Gastroesophageal sphincter (tissue), 4 donors: Measurements from ENCODE around the gene NEU3. TPM values are rescaled to one million over a fixed set of nuclear protein-coding genes. Genes with fewer than 3 reads are reported as not detected.

Experiments used
- ATAC-seq: fragments of 150-250 bp; one replicate; pipeline ENCODE4 v1.9.1; 2016; ENCODE audit warnings: mild to moderate bottlenecking, moderate library complexity
- H3K27ac ChIP-seq, 4 donors: fragments of 200-600 bp; sonication (generic) in 3 of 4; 1 replicate in 3 of 4; 2 replicates in 1 of 4; pipeline ENCODE4 v1.5.1; 2016 to 2019
- H3K27me3 ChIP-seq: fragments of 200-600 bp; sonication (generic); one replicate; pipeline ENCODE4 v1.5.1; 2019
- H3K36me3 ChIP-seq, 2 donors: fragments of 200-600 bp; sonication (generic); one replicate each; pipeline ENCODE4 v1.5.1; 2019; ENCODE audit warnings: control low read depth in 1 of 2
- H3K4me1 ChIP-seq, 3 donors: fragments of 200-600 bp; sonication (generic); 1 replicate in 2 of 3; 2 replicates in 1 of 3; pipeline ENCODE4 v1.5.1; 2016 to 2019; ENCODE audit warnings: control low read depth in 2 of 3
- H3K4me3 ChIP-seq, 2 donors: fragments of 200-600 bp; sonication (generic); one replicate each; pipeline ENCODE4 v1.5.1; 2019; ENCODE audit warnings: mild to moderate bottlenecking in 1 of 2, moderate library complexity in 1 of 2
- H3K9me3 ChIP-seq, 3 donors: fragments of 200-600 bp; sonication (generic); one replicate each; pipeline ENCODE4 v1.5.1; 2017 to 2019; ENCODE audit warnings: control low read depth in 2 of 3
- EP300 ChIP-seq: sonication (generic); formaldehyde crosslinking; IDR thresholded peaks from one replicate; pipeline ENCODE4 v1.6.1; 2017; ENCODE audit warnings: antibody characterized with exemption, mild to moderate bottlenecking
- POLR2A ChIP-seq, 2 donors: fragments of 450-650 bp; IDR thresholded peaks; one replicate each; pipeline ENCODE4 v1.6.1; 2017; ENCODE audit warnings: antibody characterized with exemption in 2 of 2, mild to moderate bottlenecking in 2 of 2, moderate library complexity in 1 of 2
- POLR2AphosphoS5 ChIP-seq: sonication (generic); formaldehyde crosslinking; IDR thresholded peaks from one replicate; pipeline ENCODE4 v1.6.1; 2017; ENCODE audit warnings: antibody characterized with exemption
- WGBS, 2 donors: methylation state at CpG; one replicate each; pipeline ENCODE4 v1.1.5; 2018; ENCODE audit warnings: low coverage in 1 of 2; 5-methylcytosine and 5-hydroxymethylcytosine counted together
- total RNA-seq, 4 donors: library from RNA; depleted of rRNA; stranded (reverse); fragments of >200 nt; gene quantifications; one replicate each; pipeline ENCODE4 v1.1.0, GENCODE V29; 2016
- TF ChIP-seq, protein P1 (sequence below), 4 experiments: fragments of 200-600 bp in 2 of 4; fragments of 450-650 bp in 2 of 4; sonication (generic) in 1 of 4; IDR thresholded peaks; one replicate each; pipeline ENCODE4 v1.5.1; 2017 to 2019; ENCODE audit warnings: antibody characterized with exemption in 4 of 4, mild to moderate bottlenecking in 2 of 4, moderate library complexity in 2 of 4

Gene NEU3
- total RNA-seq, 4 donors from 2014 or later, result 4.1 to 7.5 (median 6.0) TPM

DNA sequence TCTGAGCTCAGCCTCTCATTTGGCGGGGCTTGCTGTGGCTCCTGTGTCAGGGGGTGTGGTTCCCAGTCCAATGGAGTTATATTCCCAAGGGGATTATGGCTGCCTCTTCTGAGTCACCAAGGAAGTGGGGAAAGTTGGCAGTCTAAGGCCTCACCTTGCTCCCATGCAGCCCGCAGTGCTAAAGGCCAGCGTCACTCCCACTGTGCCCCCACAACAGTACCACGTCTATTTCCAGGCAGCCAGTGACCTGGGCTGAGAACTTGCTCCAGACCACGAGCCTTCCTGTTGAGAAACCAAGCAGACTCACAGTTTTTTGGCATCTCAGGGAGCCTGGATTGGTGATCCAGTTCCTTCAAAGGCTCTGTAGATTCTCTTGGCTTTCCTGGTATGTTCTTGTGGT is 62.3 kb downstream of the NEU3 start:
- Histone ChIP-seq H3K36me3 (no peaks in the 10 kb centered on the region), H3K9me3 (peaks cover 0 to 13% (median 0%) of the 10 kb centered on the region in 3 donors), H3K4me1 (no peaks in the 10 kb centered on the region), H3K4me3 (no peak overlapping the region), H3K27me3 (no peaks in the 10 kb centered on the region), H3K27ac (no peak overlapping the region)
- 83 to 100% methylated on average over 1 to 2 of the region's 5 CpGs for WGBS, 2 donors
- TF ChIP-seq POLR2AphosphoS5, result no peak
- TF ChIP-seq, protein P1, sequence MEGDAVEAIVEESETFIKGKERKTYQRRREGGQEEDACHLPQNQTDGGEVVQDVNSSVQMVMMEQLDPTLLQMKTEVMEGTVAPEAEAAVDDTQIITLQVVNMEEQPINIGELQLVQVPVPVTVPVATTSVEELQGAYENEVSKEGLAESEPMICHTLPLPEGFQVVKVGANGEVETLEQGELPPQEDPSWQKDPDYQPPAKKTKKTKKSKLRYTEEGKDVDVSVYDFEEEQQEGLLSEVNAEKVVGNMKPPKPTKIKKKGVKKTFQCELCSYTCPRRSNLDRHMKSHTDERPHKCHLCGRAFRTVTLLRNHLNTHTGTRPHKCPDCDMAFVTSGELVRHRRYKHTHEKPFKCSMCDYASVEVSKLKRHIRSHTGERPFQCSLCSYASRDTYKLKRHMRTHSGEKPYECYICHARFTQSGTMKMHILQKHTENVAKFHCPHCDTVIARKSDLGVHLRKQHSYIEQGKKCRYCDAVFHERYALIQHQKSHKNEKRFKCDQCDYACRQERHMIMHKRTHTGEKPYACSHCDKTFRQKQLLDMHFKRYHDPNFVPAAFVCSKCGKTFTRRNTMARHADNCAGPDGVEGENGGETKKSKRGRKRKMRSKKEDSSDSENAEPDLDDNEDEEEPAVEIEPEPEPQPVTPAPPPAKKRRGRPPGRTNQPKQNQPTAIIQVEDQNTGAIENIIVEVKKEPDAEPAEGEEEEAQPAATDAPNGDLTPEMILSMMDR (IDR thresholded peaks at IDR 0.05), result no peak
- TF ChIP-seq POLR2A (IDR thresholded peaks at IDR 0.05), result no peak
- TF ChIP-seq EP300, result no peak
- no peak for ATAC-seq

DNA sequence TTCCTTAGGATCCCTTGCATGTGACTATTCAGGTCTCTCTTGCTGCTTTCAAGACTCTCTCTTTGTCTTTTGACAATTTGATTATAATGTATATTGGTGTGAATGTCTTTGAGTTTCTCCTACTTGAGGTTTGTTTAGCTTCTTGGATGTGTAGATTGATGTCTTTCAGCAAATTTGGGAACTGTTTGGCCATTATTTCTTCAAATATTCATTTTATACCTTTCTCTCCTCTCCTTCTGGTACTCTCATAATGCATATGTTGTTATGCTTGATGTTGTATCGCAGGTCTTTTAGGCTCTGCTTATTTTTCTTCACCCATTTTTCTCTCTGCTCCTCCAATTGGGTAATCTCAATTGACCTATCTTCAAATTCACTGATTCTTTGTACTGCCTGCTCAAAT is 63.7 kb downstream of the NEU3 start:
- 93 to 100% methylated on average over 1 of the region's 1 CpG for WGBS, 2 donors
- no peak for ATAC-seq
- peaks cover 0 to 13% (median 0%) of the 10 kb centered on the region in 3 donors for H3K9me3 ChIP-seq

DNA sequence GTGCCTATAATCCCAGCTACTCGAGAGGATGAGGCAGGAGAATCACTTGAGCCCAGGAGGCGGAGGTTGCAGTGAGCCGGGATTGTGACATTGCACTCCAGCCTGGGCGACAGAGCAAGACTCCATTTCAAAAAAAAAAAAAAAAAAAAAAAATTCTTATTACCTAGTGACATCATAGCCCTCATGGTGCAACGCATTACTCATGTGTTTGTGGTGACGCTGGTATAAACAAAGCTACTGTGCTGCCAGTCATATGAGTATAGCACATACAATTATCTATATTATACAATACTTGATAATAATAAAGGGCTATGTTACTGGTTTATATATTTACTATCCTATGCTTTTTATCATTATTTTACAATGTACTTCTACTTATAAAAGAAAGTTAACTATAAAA is 66.8 kb downstream of the NEU3 start:
- Histone ChIP-seq H3K4me1 (no peaks in the 10 kb centered on the region), H3K27me3 (no peaks in the 10 kb centered on the region), H3K9me3 (peaks cover 0 to 13% (median 0%) of the 10 kb centered on the region in 3 donors), H3K27ac (no peak overlapping the region), H3K4me3 (no peak overlapping the region), H3K36me3 (no peaks in the 10 kb centered on the region)
- ATAC-seq, result no peak
- no peak for TF ChIP-seq POLR2AphosphoS5
- no peak for TF ChIP-seq POLR2A (IDR thresholded peaks at IDR 0.05)
- TF ChIP-seq, protein P1 (IDR thresholded peaks at IDR 0.05), result no peak
- TF ChIP-seq EP300, result no peak
- 79 to 86% methylated on average over 6 of the region's 6 CpGs for WGBS, 2 donors

More for the DNA sequence above, 63.7 kb downstream of the NEU3 start:
- H3K27me3 ChIP-seq, result no peaks in the 10 kb centered on the region
- H3K4me3 ChIP-seq, result no peak overlapping the region
- no peak overlapping the region for H3K27ac ChIP-seq
- H3K36me3 ChIP-seq, result no peaks in the 10 kb centered on the region
- TF ChIP-seq, protein P1 (IDR thresholded peaks at IDR 0.05), result no peak
- TF ChIP-seq POLR2AphosphoS5 (no peak), POLR2A (IDR thresholded peaks at IDR 0.05) (no peak), EP300 (no peak)
- H3K4me1 ChIP-seq, result no peaks in the 10 kb centered on the region

DNA sequence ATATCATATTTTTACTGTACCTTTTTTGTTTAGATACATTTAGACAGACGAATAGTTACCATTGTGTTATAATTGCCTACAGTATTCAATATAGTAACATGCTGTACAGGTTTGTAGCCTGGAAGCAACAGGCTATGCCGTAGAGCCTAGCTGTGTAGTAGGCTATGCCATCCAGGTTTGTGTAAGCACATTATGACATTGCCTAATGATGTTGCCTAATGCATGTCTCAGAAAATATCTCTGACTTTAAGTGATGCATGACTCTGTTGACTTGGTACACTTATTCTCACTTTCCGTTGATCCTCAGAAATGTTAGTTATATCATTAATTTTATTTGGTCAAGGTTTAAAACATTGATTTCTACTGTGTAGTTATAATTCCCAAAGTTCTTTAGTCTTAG is 68.1 kb downstream of the NEU3 start:
- no peaks in the 10 kb centered on the region for H3K36me3 ChIP-seq
- no peak overlapping the region for H3K27ac ChIP-seq
- no peaks in the 10 kb centered on the region for H3K4me1 ChIP-seq
- no peak for TF ChIP-seq POLR2AphosphoS5
- TF ChIP-seq POLR2A (IDR thresholded peaks at IDR 0.05), result no peak
- TF ChIP-seq, protein P1 (IDR thresholded peaks at IDR 0.05), result no peak
- TF ChIP-seq EP300, result no peak
- no peak overlapping the region for H3K4me3 ChIP-seq
- no peaks in the 10 kb centered on the region for H3K27me3 ChIP-seq
- no peak for ATAC-seq
- WGBS, 2 donors, result 57 to 84% methylated on average over 3 of the region's 3 CpGs
- H3K9me3 ChIP-seq, result peaks cover 0 to 13% (median 0%) of the 10 kb centered on the region in 3 donors

DNA sequence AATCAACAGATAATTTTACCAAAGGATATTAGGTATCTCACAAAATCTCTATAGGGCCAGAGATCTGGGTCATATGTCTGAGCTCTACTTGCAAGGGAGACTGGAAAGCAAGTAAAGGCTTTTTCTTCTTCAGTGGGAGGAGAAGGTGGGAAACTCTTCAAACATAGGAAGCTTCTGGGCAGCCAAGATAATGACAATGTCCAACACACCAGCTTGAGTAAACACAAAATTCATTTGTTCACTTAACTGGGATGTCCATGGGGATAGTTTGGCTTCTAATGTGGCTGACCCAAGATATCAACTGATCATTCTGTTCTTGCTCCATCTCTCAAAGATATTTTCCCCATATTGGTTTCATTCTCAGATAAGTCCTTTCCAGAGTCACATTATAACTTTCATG is 70.6 kb downstream of the NEU3 start:
- Histone ChIP-seq H3K36me3 (no peaks in the 10 kb centered on the region), H3K9me3 (no peaks in the 10 kb centered on the region), H3K27me3 (no peaks in the 10 kb centered on the region), H3K4me1 (no peaks in the 10 kb centered on the region), H3K4me3 (no peak overlapping the region), H3K27ac (no peak overlapping the region)
- TF ChIP-seq, protein P1 (IDR thresholded peaks at IDR 0.05), result no peak
- TF ChIP-seq POLR2A (IDR thresholded peaks at IDR 0.05) (no peak), POLR2AphosphoS5 (no peak)
- ATAC-seq, result no peak
